Measurements from ENCODE around the gene EDN3.

The EDN3 gene, protein sequence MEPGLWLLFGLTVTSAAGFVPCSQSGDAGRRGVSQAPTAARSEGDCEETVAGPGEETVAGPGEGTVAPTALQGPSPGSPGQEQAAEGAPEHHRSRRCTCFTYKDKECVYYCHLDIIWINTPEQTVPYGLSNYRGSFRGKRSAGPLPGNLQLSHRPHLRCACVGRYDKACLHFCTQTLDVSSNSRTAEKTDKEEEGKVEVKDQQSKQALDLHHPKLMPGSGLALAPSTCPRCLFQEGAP

DNA sequence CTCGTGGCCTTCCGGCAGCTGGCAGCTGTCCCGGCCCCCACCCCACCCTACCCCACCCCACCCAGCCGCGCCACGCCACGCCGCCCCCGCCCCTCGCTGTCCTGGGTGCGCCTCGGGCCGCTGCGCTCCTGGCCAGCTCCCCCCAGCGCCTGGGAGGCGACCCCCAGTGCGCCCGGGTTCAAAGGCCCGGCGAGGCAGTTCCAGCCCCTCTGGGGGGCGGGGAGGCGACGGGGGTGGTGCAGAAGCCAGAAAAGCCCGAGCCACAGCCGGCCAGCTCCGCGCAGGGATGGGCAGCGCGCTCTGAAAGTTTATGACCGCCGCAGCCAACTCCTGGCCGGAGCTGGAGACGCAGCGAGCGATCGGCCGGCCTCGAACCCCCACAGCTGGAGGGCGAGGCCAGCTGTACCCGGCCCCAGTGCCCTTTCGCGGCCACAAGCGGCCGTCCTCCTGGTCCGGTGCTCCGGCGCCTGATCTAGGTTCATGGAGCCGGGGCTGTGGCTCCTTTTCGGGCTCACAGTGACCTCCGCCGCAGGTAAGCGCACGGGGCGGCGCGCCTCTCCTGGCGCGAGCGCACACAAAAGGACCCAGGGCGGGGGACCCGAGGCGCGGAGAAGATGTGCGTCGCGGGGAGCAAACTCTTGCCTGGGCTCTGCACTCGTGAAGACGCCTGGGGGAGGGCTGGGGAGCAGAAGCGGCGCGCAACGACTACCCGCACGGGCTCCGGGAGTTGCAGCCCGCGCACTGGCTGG is at the start of gene EDN3:
Gene EDN3, plus strand, starts transcription at position 279 of the 749 bp plus-strand sequence. Its CDS starts 202 bp downstream, at position 481.
- no peak for DNase-seq

DNA sequence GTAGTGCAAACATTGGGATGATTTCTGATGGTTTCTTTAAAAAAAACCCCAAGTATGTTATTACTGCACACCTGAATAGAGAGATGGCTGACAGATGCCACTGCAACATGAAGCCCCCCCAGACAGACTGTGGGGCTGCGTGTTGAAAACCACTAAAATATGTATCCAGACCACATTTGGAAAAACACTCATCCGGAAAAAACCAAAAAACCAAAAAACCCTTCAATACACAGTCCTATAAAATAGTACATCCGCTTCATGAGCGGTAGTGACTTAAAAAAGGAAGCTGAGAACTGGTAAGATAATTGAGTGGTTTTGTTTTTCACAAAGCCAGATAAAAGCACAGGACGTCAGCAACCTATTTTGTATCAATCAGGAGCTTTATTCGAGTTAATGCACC is 47.1 kb upstream of the EDN3 start:
- no peak for DNase-seq

DNA sequence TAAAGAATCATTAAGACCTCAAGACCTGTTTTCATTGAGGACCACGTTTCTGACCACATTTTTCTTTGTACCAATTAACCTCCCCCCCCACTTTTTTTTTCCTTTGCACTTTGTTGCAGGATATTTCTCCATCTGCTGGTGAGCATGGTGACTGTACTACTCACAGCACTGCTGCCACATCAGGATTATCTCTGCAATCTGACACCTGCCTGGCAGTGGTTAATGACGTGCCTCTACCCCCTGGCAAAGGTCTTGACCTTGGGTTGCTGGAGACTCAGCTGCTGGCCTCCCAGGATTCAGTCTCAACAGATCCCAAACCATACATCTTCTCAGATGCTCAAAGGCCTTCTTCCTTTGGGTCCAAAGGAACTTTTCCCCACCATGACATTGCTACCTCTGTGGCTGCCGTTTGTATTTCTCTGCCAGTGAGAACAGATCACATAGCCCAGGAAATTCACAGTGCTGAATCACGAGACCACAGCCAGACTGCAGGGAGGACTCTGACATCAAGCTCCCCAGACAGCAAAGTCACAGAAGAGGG is 46.6 kb upstream of the EDN3 start:
- no peak for DNase-seq

DNA sequence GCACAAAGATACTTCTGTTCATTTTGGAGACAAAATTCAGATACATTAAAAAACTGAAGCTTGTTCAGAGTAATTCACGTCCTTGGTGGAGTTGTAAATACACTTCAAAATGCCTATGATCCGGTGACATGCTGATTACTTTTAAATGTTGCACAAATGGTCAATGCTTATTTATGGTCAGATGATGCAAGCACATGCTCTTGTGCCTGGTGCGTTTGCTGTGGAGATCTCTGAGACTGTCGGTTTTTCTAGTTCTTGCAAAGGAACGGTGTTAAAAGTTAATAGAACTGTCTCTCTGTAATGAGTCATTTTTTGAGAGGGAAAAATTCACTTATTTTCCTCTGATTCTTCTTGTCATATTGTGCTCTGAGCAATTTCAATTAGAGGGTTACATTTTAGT is 45.2 kb upstream of the EDN3 start:
- no peak for DNase-seq

DNA sequence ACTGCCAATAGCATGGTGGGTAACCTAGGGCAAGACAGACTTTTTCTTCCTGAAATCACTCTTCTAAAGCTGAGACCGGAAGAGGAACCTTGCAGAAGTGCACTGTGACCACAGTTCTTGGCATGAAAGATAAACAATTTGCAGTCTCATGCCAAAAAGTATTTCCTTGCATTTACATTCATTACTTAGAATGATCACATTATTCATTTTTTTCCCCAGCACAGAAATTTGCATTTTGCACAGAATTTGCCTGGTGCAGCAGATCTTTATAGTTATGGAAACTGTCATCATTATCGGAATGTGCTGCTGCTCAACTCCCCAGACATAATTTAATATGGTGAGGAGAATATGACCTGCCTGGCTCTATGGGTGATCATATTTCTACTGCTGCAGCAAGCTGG is 42.2 kb upstream of the EDN3 start:
- no peak for DNase-seq

DNA sequence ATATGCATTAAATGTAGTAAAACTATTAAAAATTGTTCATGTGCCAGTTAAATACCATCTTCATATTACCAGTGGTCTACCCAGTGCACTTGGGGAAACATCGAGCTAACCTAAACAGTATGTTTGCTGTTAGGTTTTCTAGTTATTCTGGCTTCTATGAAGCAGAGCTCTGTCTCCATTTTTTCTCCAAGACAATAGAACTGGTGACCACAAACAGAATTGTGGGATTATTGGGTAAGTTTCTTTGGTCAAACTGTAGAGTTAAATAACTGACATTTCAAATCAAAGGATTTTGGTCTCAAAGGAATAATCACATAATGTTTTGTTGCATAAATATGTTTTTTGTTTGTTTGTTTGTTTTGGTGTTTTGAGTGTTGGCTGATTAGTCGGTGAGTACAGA is 40.5 kb upstream of the EDN3 start:
- DNase-seq, result no peak

GRCh38 chr20:59265298-59265697 is 35.1 kb upstream of the EDN3 start:
- no peak for DNase-seq

DNA sequence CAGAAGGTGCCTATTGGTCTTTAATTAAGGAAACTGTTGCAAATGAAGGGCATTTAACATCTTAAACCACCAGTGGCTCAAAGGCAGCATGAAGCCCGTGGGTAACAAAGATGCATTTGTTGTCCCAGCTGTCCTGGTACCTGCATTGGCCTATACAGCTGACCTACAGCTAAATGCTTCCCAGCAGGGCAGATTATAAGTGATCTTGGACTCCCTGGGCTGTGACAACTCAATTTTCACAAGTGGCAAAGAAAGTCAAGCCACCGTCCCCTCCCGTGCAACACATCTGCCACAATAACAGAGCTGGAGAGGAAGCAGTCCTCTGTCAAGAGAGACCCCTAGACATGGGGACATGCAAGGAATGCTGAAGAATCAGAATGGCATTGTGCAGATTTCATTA is 31.5 kb upstream of the EDN3 start:
- DNase-seq, result no peak

DNA sequence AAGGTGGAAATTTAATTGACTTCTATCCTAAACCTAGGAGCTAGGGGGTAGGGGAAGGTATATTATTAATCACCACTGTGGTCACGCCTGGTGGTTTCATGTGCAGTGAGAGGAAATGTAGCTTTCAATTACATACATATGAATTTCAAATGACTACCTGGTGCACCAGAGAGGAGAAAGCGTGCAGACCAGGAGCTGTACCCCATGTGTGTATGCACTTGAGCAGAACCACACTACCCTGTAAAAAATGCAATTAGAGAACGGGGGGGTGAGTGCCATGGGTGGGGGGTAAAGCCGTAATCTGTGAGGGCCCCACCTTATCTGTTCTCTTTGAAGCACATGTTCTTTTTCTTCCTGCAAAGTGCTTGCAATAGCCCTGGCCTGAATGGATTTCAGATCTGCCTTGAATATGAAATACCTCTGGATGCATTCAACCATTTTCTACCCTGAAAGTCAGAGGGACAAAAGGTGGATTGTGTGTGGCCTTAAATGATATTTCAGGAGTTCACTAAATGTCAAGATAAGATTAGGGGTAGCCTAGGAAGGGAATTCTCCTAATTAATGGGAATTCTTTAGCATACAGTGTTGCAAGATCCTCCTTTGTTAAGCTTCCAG is 30.9 kb upstream of the EDN3 start:
- DNase-seq, result no peak

- no peak for DNase-seq
Observed at GRCh38 chr20:59270380-59270779, 30.0 kb upstream of the EDN3 start.

- DNase-seq, result no peak
Observed at GRCh38 chr20:59273739-59274357, 26.6 kb upstream of the EDN3 start.

DNA sequence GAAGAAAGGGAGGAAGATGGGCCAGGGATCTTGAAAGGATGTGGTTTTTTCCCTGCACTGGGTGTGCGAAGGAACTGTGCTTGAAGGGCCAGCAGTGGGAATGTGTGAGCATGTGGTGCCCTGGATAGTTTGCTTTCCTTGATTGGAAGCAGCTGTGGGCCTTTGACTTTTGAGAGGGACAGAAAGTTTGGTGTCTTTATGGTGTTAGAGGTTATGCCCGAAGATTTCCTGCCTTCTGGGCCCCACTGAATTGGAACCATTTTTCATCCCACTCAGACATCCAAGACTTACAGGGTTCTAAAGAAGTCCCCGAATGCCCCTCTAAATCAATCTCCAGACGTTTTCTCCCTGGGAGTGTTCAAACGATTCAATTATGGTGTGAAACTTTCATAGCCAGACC is 23.5 kb upstream of the EDN3 start:
- no peak for DNase-seq

DNA sequence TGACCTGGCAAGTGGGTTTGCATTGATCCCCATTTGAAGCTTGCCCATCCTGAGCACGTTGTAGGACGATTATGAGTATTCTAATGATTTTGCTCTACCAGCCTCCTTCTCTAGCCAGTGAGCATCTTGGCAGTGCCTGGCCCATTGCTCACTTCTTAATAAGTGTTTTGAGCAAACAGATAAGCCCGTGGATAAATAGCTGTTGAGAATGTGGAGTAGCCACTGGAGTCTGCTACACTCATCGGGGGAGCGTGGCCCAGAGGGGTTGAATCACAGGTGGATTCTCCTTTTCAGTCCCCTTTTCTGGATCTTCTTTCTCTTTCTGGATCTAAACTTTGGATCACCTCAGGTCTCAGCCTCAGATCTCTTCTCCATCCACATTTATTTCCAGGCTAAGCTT is 15.9 kb upstream of the EDN3 start:
- no peak for DNase-seq

DNA sequence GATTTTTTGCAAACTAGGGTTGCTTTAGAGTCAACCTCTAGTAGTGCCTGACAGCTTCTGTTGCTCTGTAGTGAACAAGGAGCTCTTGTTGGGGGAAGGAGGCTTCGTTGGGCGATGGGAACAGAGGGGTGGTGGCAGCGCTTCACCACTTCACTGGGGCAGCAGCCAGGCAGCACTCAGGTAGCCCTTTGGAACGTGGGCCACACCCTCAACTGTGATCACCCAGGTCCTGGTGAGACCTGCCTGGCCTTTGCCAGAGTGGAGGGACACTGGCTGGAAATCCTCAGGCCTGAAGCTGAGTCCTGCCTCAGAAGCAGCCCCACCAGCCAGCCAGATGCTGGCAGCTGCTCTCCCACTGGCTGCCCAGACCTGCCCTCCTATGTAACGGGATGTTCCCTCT is 10.4 kb upstream of the EDN3 start:
- no peak for DNase-seq

GRCh38 chr20:59291740-59292383 is 8.5 kb upstream of the EDN3 start:
- DNase-seq, result no peak

DNA sequence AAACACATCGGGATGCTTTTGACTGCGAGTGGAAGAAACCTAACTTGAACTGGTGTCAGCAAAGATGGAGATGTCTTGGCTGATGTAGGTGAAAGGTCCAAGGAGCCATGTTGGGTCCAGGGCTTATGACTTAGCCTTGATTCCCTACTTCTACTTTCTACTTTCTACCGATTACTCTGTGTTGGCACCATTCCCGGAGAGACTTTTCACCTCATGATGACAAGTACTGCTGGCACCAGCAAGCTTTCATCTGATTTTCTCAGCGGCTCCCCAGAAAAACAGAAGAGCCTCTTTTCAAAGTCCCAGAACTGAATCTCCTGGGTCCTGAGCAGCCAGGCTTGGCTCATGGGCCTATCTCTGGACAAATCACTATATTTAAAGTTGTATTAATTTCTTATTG is 4.9 kb upstream of the EDN3 start:
- no peak for DNase-seq

DNA sequence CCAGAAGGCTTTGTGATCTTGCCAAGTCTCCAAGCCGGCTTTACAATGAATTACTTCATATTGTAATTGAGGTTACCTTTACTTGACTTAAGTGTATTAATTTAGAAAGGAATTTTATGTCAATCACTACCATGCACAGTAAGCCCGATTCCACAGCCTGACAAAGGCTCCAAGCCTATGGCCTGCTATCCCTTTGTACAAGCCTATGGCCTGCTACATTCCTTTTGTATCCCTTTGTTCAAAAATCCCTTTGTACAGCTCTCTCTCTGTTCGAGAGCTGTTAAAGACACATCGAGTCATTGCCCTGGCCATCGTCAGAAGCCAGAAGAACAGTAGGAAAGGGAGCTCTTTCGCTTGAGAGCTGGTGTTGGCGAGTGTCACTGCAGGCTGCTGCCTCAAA is 2.7 kb upstream of the EDN3 start:
- no peak for DNase-seq

GRCh38 chr20:59299945-59300332 is 472 bp upstream of the EDN3 start:
- DNase-seq, result no peak

- no peak for DNase-seq
Observed at GRCh38 chr20:59301343-59302007, 1.1 kb downstream of the EDN3 start.

GRCh38 chr20:59305908-59306655 is 5.7 kb downstream of the EDN3 start:
- no peak for DNase-seq

Data from hypothalamus (tissue), 51 donors.